Glutamatergic neuron (in vitro differentiated cells): ENCODE data around the gene HEG1. TPM values are rescaled to one million over a fixed set of nuclear protein-coding genes. Genes with fewer than 3 reads are reported as not detected.

Experiments used
- DNase-seq: peaks from one replicate; pipeline ENCODE4 v3.0.0; 2022
- H3K27ac Mint-ChIP-seq: one replicate; pipeline ENCODE4 v1.8.0; 2020; ENCODE audit warnings: mild to moderate bottlenecking, mixed read lengths, inconsistent platforms; ENCODE audit not compliant: unreplicated experiment
- H3K27me3 Mint-ChIP-seq: one replicate; pipeline ENCODE4 v1.8.0; 2020; ENCODE audit warnings: mild to moderate bottlenecking, moderate library complexity, mixed read lengths, inconsistent platforms; ENCODE audit not compliant: unreplicated experiment
- H3K36me3 Mint-ChIP-seq: one replicate; pipeline ENCODE4 v1.8.0; 2020; ENCODE audit warnings: mild to moderate bottlenecking, mixed read lengths, inconsistent platforms; ENCODE audit not compliant: unreplicated experiment
- H3K4me1 Mint-ChIP-seq: one replicate; pipeline ENCODE4 v1.8.0; 2020; ENCODE audit warnings: mild to moderate bottlenecking, low read depth, mixed read lengths, inconsistent platforms; ENCODE audit not compliant: unreplicated experiment
- H3K4me3 Mint-ChIP-seq: one replicate; pipeline ENCODE4 v1.8.0; 2020; ENCODE audit warnings: mild to moderate bottlenecking, mixed read lengths, inconsistent platforms; ENCODE audit not compliant: unreplicated experiment
- H3K9me3 Mint-ChIP-seq: one replicate; pipeline ENCODE4 v1.8.0; 2020; ENCODE audit warnings: mild to moderate bottlenecking, moderate library complexity, mixed read lengths, inconsistent platforms; ENCODE audit not compliant: unreplicated experiment
- CTCF ChIP-seq: fragments of 200-600 bp; sonication (generic); IDR thresholded peaks from one replicate; pipeline ENCODE4 v1.5.0; 2021; ENCODE audit not compliant: partially characterized antibody, unreplicated experiment
- total RNA-seq: library from RNA; stranded (reverse); fragmentation: NEBNext Ultra II Directional; extraction: Animal tissue kit (Norgen Biotek cat#: 25700); gene quantifications from one replicate; pipeline ENCODE4 v1.2.1, GENCODE V29; 2021; ENCODE audit not compliant: unreplicated experiment

HEG1 gene
- total RNA-seq, 1 donor from 2014 or later, result 32.7 TPM

DNA sequence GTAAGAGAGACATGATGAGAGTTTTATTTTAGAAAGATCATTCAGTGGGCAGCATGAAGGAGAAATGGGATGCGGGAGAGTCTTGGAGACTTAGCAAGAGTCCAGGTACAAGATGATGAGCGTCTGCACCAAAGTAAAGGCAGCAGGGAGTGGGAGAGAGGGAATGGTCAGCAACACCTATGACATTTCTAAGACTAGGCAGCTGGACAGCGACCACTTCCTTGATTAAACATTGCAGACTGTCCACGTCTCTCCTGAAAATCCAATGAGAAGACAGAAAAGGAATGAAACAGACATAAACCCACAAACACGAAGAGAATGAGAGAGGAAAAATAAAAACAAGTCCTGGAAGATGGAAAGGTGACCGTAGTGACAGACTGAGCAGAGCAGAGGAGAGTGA is 46.7 kb upstream of the HEG1 start:
- no peak for DNase-seq
- H3K4me3 Mint-ChIP-seq, result no peak overlapping the region
- peaks cover 11% of the 10 kb centered on the region for H3K36me3 Mint-ChIP-seq
- no peaks in the 10 kb centered on the region for H3K27me3 Mint-ChIP-seq
- no peaks in the 10 kb centered on the region for H3K4me1 Mint-ChIP-seq
- no peak overlapping the region for H3K27ac Mint-ChIP-seq
- H3K9me3 Mint-ChIP-seq, result peaks cover 3% of the 10 kb centered on the region
- no peak for TF ChIP-seq CTCF

DNA sequence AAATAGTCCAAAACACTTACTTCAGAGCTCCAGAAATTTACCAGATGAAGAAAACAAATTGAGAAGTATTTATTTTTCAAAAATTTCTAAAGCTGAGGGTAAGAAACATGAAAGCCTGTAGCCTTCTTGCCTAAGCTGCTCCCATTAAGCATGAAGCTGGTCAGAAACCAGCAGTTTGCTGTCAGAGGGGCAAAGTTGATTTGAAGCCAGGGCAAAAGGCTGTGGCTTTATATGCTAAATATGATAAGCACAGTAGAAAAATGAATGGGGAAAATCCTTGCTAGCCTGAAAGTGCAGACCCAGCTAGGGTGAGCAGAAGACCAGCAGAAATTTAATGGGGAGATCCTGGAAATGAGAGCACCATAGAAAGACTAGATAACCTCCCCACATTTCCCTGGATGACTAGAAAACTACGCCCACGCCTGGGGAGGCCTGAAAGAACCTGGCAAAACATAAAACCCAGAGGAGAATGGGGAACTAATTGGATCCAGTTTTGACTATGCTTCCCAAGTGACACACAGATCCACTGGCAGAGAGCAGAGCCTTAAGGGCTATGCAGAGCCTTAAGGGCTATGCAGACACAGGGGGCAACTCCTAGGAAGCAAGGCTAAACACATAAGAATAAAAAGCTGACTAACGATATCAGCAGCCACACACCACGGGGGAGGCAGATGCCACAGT is 43.0 kb upstream of the HEG1 start:
- no peak for TF ChIP-seq CTCF
- Mint-ChIP-seq H3K27me3 (no peaks in the 10 kb centered on the region), H3K27ac (no peak overlapping the region), H3K4me1 (no peaks in the 10 kb centered on the region), H3K9me3 (peaks cover 3% of the 10 kb centered on the region), H3K4me3 (no peak overlapping the region), H3K36me3 (peaks cover 11% of the 10 kb centered on the region)
- DNase-seq, result no peak

- no peaks in the 10 kb centered on the region for H3K36me3 Mint-ChIP-seq
- no peaks in the 10 kb centered on the region for H3K27me3 Mint-ChIP-seq
- DNase-seq, result no peak
- H3K27ac Mint-ChIP-seq, result no peak overlapping the region
- no peaks in the 10 kb centered on the region for H3K4me1 Mint-ChIP-seq
- no peak overlapping the region for H3K4me3 Mint-ChIP-seq
- H3K9me3 Mint-ChIP-seq, result no peaks in the 10 kb centered on the region
- no peak for TF ChIP-seq CTCF
Measured at GRCh38 chr3:125090649-125091048, 34.9 kb upstream of the HEG1 start.

DNA sequence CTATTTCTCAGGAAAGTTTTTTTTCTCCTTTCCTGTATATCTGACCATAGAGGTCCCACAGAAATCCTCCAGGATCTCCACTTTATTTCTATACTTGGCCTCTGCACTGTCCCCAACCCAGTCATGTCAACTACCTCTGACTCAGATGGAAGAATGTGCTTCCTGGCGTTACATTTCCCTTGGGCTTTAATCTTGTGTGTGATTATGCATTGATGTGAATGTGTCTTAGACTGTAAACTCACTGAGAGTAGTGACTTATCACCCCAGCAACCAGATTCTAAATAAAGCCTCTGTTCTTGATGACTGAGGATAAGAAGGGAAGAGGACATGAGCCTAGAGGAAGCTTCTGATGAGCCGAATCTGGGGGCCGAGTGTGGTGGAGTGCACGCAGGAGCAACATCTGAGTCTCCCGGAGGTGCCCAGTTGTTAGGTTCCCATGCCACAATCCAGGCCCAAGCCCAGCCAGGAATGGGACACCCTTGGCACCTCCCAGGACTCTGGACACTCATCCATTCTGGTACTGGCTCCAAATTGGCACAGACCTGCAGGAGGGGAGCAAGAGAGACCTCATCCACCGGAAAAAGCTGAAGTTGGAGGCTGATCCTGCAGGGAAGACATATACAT is 32.1 kb upstream of the HEG1 start:
- Mint-ChIP-seq H3K27ac (no peak overlapping the region), H3K9me3 (no peaks in the 10 kb centered on the region), H3K4me3 (no peak overlapping the region), H3K36me3 (no peaks in the 10 kb centered on the region), H3K27me3 (no peaks in the 10 kb centered on the region), H3K4me1 (no peaks in the 10 kb centered on the region)
- no peak for TF ChIP-seq CTCF
- no peak for DNase-seq

- DNase-seq, result no peak
- no peak for TF ChIP-seq CTCF
- no peaks in the 10 kb centered on the region for H3K27me3 Mint-ChIP-seq
- H3K4me1 Mint-ChIP-seq, result no peaks in the 10 kb centered on the region
- H3K9me3 Mint-ChIP-seq, result no peaks in the 10 kb centered on the region
- H3K27ac Mint-ChIP-seq, result no peak overlapping the region
- no peak overlapping the region for H3K4me3 Mint-ChIP-seq
- H3K36me3 Mint-ChIP-seq, result no peaks in the 10 kb centered on the region
Measured at GRCh38 chr3:125085166-125085565, 29.4 kb upstream of the HEG1 start.
